Coronary artery (tissue), 2 donors: ENCODE results near the gene COPZ1.

ENCODE experiments used
- DNase-seq: peaks from one replicate; pipeline ENCODE4 v3.0.0-alpha.2; 2017; ENCODE audit warnings: low spot score
- H3K27ac ChIP-seq, 2 donors: fragments of 200-600 bp; sonication (generic); one replicate each; pipeline ENCODE4 v1.5.1; 2016 to 2019
- H3K4me3 ChIP-seq: fragments of 200-600 bp; sonication (generic); 2 replicates; pipeline ENCODE4 v1.5.1; 2016; ENCODE audit warnings: mild to moderate bottlenecking, moderate library complexity
- TF ChIP-seq, protein P1 (sequence below): fragments of 200-600 bp; sonication (generic); IDR thresholded peaks from one replicate; pipeline ENCODE4 v1.5.1; 2019; ENCODE audit warnings: antibody characterized with exemption

The COPZ1 gene

DNA sequence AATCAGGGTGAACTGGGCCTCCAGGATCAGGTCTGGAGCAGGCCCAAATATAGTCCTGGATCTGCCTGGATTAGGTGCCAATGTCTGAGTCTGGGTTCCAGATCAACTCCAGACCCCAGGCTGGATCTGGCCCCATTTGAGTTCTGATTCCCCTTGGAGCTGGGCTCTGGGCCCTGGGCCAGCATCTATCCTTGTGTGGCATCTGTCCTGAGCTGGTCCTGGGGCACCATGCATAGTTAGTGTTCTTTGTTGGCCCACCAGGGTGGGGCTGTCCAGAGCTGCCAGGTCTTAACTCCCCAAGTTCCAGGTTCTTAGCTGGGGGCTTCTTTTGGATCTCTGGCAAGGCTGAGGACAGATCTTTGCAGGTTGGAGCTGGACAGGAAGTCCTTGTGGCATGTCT, 70.6 kb downstream of the COPZ1 start:
- Histone ChIP-seq H3K4me3 (no peak overlapping the region), H3K27ac (no peak overlapping the region)
- no peak for DNase-seq
- TF ChIP-seq, protein P1, sequence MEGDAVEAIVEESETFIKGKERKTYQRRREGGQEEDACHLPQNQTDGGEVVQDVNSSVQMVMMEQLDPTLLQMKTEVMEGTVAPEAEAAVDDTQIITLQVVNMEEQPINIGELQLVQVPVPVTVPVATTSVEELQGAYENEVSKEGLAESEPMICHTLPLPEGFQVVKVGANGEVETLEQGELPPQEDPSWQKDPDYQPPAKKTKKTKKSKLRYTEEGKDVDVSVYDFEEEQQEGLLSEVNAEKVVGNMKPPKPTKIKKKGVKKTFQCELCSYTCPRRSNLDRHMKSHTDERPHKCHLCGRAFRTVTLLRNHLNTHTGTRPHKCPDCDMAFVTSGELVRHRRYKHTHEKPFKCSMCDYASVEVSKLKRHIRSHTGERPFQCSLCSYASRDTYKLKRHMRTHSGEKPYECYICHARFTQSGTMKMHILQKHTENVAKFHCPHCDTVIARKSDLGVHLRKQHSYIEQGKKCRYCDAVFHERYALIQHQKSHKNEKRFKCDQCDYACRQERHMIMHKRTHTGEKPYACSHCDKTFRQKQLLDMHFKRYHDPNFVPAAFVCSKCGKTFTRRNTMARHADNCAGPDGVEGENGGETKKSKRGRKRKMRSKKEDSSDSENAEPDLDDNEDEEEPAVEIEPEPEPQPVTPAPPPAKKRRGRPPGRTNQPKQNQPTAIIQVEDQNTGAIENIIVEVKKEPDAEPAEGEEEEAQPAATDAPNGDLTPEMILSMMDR, result no peak

DNA sequence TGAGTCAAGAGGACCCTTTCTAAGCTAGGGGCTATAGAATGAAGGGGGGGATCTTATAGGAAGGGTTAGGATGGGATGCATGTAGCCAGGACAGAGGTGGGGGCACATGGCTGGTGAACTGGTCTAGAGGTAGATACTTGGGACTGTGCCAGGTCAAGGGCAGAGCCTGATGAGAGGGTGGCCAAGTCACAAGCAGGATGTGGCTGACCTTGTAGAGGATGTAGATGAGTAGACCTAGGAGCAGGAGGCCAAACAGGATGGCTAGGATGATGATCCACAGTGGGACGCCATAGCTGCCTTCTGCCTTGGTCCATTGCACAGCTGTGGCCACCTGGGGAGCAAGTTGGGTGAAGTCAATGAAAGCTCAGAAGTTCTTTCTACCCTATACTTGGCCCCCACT, 72.2 kb downstream of the COPZ1 start:
- TF ChIP-seq, protein P1, result no peak
- DNase-seq, result no peak
- Histone ChIP-seq H3K4me3 (no peak overlapping the region), H3K27ac (no peak overlapping the region)

DNA sequence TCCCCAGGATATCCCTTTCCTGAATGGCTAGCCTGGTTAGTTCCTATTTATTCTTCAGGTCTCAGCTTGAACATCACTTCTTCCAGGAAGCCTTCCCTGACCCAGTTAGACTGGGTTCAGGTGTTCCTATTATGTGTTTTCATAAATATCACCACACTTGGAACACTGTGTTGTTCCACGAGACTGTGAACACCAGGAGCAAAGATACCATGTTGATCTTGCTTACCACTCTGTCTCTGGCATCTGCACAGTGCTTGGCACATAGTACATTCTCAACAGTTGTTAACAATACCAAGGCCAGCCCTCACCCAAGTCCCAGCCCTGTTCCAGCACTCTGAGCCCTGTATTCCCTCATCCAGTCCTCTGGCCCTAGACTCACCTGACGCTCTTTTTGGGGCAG, 73.3 kb downstream of the COPZ1 start:
- DNase-seq, result no peak
- Histone ChIP-seq H3K27ac (no peak overlapping the region), H3K4me3 (no peak overlapping the region)
- TF ChIP-seq, protein P1, result no peak

DNA sequence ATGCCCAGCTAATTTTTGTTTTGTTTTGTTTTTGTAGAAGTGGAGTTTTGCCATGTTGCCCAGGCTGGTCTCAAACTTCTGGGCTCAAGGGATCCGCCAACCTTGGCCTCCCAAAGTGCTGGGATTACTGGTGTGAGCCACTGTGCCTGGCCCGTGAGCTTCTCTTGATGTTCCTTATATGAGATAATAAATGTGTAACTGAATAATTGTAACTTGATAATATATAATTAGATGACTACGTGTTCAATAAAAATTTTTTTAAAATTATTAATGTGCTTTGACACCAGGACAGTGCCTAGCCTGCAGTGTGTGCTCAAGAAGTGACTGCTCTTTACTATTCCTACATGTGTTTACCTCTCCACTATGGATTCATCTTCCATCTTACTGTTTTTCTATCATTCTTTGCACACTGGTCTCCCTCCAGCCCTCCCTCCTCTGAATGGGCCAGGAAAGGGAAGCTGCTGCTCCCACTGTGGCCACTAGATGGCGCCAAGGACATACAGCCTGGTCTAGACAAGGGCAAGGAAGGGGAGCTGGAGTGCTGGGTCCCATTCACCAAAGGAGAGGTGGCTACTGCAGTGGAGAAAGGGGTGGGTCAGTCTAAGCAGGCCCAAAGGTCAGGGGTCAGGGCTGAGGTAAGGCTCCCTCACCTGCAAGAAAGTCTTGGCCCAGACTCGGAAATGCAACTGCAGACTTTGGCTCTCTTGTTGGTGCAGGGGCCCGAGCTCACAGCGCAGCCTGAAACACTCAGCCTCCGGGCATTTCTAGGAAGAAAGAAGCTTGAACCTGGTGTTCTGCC, 74.3 kb downstream of the COPZ1 start:
- H3K27ac ChIP-seq, result no peak overlapping the region
- TF ChIP-seq, protein P1, result peak; percentile 87

DNA sequence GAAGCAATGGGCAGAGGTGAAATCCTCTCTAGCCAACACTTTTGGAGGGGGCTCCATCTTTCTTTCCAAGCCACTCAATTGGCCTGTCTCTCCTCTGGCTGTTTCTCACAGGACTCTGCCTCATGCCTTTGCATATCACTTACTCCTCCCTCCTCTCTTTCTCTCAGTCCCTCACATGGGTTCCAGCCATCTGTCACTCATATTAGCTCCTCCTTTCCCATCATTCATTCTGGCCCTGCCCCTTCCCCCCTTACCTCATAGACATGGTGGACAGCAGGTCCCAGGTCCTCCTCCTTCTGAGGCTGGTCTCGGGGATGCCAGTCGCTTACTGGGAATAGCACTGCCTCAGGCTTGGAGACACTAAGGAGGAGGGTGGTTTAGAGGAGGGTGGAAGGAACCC, 76.2 kb downstream of the COPZ1 start:
- DNase-seq, result no peak
- Histone ChIP-seq H3K27ac (peak overlapping the region in 1 of 2 donors; percentile 31), H3K4me3 (no peak overlapping the region)

More for the DNA sequence above, 74.3 kb downstream of the COPZ1 start:
- DNase-seq, result peak; percentile 88
- H3K4me3 ChIP-seq, result no peak overlapping the region

More for the DNA sequence above, 76.2 kb downstream of the COPZ1 start:
- TF ChIP-seq, protein P1, result no peak
